ENCODE results near the gene NFIA.

The NFIA gene

GRCh38 chr1:61265665-61266064 lies 183.3 kb downstream of the NFIA start:
- Histone ChIP-seq H3K9me3 (no peaks in the 10 kb centered on the region), H3K36me3 (no peaks in the 10 kb centered on the region), H3K4me3 (ENCODE audit: low read depth, low read length) (no peak overlapping the region), H3K4me1 (peaks cover 7% of the 10 kb centered on the region), H3K27me3 (no peaks in the 10 kb centered on the region)
- TF ChIP-seq CTCF (IDR thresholded peaks at IDR 0.05; ENCODE audit: low read depth, low read length), result no peak
- DNase-seq, result no peak

DNA sequence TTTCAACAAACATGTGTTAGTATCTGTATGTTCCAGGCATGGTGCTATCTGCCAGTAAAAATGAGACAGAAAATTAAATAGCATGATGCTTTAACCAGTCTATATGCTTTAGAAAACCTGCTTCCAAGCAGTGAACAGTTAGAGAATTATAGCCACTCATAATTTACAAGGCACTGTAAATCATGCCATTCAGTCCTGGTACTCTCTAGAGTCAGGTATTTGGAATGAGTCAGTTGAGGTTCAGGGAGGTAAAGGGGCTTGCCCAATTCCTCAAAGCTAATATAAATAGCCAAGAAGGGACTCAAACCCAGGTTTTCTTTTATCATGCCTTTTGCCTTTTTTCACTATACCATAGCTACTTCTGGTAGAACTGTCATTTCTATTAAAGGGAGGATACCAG lies 184.4 kb downstream of the NFIA start:
- DNase-seq, result no peak
- H3K4me1 ChIP-seq, result peaks cover 14% of the 10 kb centered on the region
- H3K27me3 ChIP-seq, result no peaks in the 10 kb centered on the region
- no peak for TF ChIP-seq CTCF (IDR thresholded peaks at IDR 0.05; ENCODE audit: low read depth, low read length)
- no peak overlapping the region for H3K4me3 ChIP-seq (ENCODE audit: low read depth, low read length)
- no peaks in the 10 kb centered on the region for H3K9me3 ChIP-seq
- H3K36me3 ChIP-seq, result no peaks in the 10 kb centered on the region

DNA sequence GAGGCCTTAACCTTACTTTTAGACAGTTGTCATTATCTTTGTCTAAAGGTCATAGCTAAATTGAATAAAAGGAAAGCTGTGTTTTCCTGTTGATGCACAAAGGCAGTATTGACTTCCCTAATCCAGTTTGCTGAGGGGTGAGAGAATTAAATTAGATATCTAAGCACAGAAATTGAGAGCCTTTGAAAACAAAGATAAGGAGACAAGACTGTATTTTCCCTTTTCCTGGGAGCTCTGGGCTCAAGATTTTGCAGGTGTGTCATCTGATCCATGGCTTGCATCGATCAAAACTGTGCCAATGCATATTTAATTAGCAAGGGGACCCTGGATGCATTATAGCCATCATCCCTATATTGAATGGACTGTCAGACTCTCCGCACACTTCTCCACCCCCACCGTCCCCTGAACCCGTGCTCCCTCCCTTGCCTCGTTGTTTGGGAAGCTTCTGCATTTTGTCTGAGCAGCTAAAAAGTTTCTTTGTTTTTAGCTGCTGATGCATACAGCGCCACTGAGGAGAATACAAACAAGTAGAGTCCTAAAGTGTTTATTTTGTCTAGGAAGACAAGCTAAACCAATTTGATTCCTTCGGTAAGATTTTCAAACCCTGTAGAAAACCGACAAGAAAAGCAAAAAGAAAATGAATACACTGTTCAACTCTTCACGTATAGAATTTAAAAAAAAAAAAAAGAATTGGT lies 186.3 kb downstream of the NFIA start:
- Histone ChIP-seq H3K36me3 (no peaks in the 10 kb centered on the region), H3K27me3 (no peaks in the 10 kb centered on the region), H3K4me1 (peaks cover 14% of the 10 kb centered on the region), H3K4me3 (ENCODE audit: low read depth, low read length) (no peak overlapping the region), H3K9me3 (no peaks in the 10 kb centered on the region)
- DNase-seq, result peak; percentile 6
- TF ChIP-seq CTCF (IDR thresholded peaks at IDR 0.05; ENCODE audit: low read depth, low read length), result no peak

DNA sequence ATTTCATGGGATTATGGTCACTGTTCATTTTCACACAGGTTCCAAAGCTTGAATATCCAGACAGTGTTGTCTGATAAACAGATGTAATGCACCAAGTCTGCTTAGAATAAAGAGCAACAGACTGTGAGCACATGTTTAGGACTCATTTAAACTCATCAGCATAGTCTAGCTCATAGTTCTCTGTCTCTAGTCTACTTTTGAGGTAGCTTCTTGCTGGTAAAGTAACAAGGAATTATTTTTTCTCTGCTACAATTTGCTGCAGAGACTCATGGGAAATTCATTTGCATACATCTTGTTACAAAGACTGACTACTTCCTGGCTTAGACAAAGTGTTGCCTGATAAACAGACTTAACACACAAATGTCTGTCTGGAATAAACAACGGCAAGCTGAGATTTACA lies 187.2 kb downstream of the NFIA start:
- peaks cover 14% of the 10 kb centered on the region for H3K4me1 ChIP-seq
- H3K36me3 ChIP-seq, result no peaks in the 10 kb centered on the region
- H3K27me3 ChIP-seq, result no peaks in the 10 kb centered on the region
- DNase-seq, result no peak
- H3K4me3 ChIP-seq (ENCODE audit: low read depth, low read length), result no peak overlapping the region
- TF ChIP-seq CTCF (IDR thresholded peaks at IDR 0.05; ENCODE audit: low read depth, low read length), result no peak
- H3K9me3 ChIP-seq, result no peaks in the 10 kb centered on the region

DNA sequence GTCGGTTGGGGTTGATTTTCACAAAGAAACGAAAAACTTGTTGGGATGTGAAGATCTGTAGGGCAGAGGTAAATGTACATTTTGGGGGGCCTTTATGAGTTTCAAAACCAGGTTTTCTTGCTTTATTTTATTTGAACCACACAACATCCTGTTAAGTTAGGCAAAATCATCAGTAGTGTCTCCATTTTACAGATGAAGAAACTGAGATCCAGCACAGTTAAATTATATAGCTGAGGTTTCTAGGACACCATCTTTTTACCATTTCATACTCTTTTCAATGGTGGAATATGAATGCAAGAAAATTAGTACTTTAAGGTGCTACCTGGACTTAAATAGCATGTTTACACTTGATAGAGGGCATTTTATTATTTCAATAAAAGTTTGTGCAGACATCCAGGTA lies 187.7 kb downstream of the NFIA start:
- DNase-seq, result no peak
- TF ChIP-seq CTCF (IDR thresholded peaks at IDR 0.05; ENCODE audit: low read depth, low read length), result no peak
- Histone ChIP-seq H3K4me1 (peaks cover 14% of the 10 kb centered on the region), H3K36me3 (no peaks in the 10 kb centered on the region), H3K4me3 (ENCODE audit: low read depth, low read length) (no peak overlapping the region), H3K27me3 (no peaks in the 10 kb centered on the region), H3K9me3 (no peaks in the 10 kb centered on the region)

- Histone ChIP-seq H3K4me3 (ENCODE audit: low read depth, low read length) (no peak overlapping the region), H3K27me3 (no peaks in the 10 kb centered on the region), H3K4me1 (peaks cover 14% of the 10 kb centered on the region), H3K36me3 (no peaks in the 10 kb centered on the region), H3K9me3 (no peaks in the 10 kb centered on the region)
- 0 out of 2 replicates have a peak, but pooled peaks have one; percentile 8 for TF ChIP-seq CTCF (IDR thresholded peaks at IDR 0.05; ENCODE audit: low read depth, low read length)
- DNase-seq, result no peak
Observed at GRCh38 chr1:61270761-61271411, 188.5 kb downstream of the NFIA start.
